NCI-H1436 treated with DMSO at 0.1 percent for 48 hours (cell line): ENCODE results near the gene TRIM44.
"Not testable (repeated sequence)": the region's sequence is repeated elsewhere in the genome, so short reads cannot be mapped to it uniquely, and the experiment has no call there.

Experiments
- DNase-seq: peaks from one replicate; lab custom pipeline; 2025; lab: John Stamatoyannopoulos, UW

TRIM44 gene

GRCh38 chr11:35753573-35753972 lies 91.0 kb downstream of the TRIM44 start:
- DNase-seq: not testable (repeated sequence)

- DNase-seq: not testable (repeated sequence)
Observed at GRCh38 chr11:35759951-35760350, 97.4 kb downstream of the TRIM44 start.

GRCh38 chr11:35761899-35762298 lies 99.3 kb downstream of the TRIM44 start:
- DNase-seq: no peak

- DNase-seq: no peak
Observed at GRCh38 chr11:35763301-35763700, 100.7 kb downstream of the TRIM44 start.

GRCh38 chr11:35763765-35764164 lies 101.2 kb downstream of the TRIM44 start:
- DNase-seq: no peak

- no peak for DNase-seq
Observed at GRCh38 chr11:35764417-35764816, 101.8 kb downstream of the TRIM44 start.

- no peak for DNase-seq
Observed at GRCh38 chr11:35765211-35765610, 102.6 kb downstream of the TRIM44 start.

GRCh38 chr11:35766651-35767050 lies 104.1 kb downstream of the TRIM44 start:
- DNase-seq: no peak

GRCh38 chr11:35770425-35770824 lies 107.8 kb downstream of the TRIM44 start:
- DNase-seq: not testable (repeated sequence)

- DNase-seq: no peak
Observed at GRCh38 chr11:35771722-35772121, 109.1 kb downstream of the TRIM44 start.

- not testable (repeated sequence) for DNase-seq
Observed at GRCh38 chr11:35777241-35777640, 114.7 kb downstream of the TRIM44 start.

- DNase-seq: not testable (repeated sequence)
Observed at GRCh38 chr11:35778943-35779342, 116.4 kb downstream of the TRIM44 start.

- no peak for DNase-seq
Observed at GRCh38 chr11:35779409-35779808, 116.8 kb downstream of the TRIM44 start.

GRCh38 chr11:35780951-35781860 lies 118.6 kb downstream of the TRIM44 start:
- DNase-seq: no peak

- no peak for DNase-seq
Observed at GRCh38 chr11:35781861-35782470, 119.4 kb downstream of the TRIM44 start.

- no peak for DNase-seq
Observed at GRCh38 chr11:35783809-35784208, 121.2 kb downstream of the TRIM44 start.

- no peak for DNase-seq
Observed at GRCh38 chr11:35784699-35785098, 122.1 kb downstream of the TRIM44 start.

- no peak for DNase-seq
Observed at GRCh38 chr11:35785287-35786167, 123.0 kb downstream of the TRIM44 start.

GRCh38 chr11:35786188-35786587 lies 123.6 kb downstream of the TRIM44 start:
- no peak for DNase-seq

GRCh38 chr11:35787013-35787504 lies 124.5 kb downstream of the TRIM44 start:
- no peak for DNase-seq

- DNase-seq: no peak
Observed at GRCh38 chr11:35787626-35788025, 125.1 kb downstream of the TRIM44 start.
